Coronary artery (tissue), 2 donors: ENCODE data around the gene KRT27.

Experiments used
- DNase-seq: peaks from one replicate; pipeline ENCODE4 v3.0.0-alpha.2; 2017; ENCODE audit warnings: low spot score
- H3K27ac ChIP-seq, 2 donors: fragments of 200-600 bp; sonication (generic); one replicate each; pipeline ENCODE4 v1.5.1; 2016 to 2019
- H3K4me3 ChIP-seq: fragments of 200-600 bp; sonication (generic); 2 replicates; pipeline ENCODE4 v1.5.1; 2016; ENCODE audit warnings: mild to moderate bottlenecking, moderate library complexity
- CTCF ChIP-seq: fragments of 200-600 bp; sonication (generic); IDR thresholded peaks from one replicate; pipeline ENCODE4 v1.5.1; 2019; ENCODE audit warnings: antibody characterized with exemption

The KRT27 gene, protein sequence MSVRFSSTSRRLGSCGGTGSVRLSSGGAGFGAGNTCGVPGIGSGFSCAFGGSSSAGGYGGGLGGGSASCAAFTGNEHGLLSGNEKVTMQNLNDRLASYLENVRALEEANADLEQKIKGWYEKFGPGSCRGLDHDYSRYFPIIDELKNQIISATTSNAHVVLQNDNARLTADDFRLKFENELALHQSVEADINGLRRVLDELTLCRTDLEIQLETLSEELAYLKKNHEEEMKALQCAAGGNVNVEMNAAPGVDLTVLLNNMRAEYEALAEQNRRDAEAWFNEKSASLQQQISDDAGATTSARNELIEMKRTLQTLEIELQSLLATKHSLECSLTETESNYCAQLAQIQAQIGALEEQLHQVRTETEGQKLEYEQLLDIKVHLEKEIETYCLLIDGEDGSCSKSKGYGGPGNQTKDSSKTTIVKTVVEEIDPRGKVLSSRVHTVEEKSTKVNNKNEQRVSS

DNA sequence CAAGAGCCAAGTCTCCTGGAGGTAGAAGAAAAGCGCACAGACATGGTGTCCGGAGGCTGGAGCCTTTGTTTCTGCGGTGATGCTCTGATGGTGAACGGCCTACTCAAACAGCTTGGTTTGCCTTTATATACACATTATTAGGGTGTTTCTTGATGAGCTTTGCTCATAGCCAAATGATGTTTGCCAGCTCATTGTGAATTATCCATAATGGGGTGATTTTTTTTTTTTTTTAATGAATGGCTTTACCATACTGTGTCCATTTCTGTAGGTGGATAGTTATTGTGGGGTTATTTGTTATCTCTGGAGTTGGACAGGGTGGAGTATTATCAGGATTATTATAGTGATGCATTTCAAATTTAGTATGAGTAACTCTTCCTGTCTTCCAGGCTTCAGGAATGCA, at the start of gene KRT27:
Gene KRT27, minus strand, starts transcription at position 101 of the 400 bp plus-strand sequence. Its CDS starts 57 bp downstream, at position 44.
- Histone ChIP-seq H3K4me3 (no peak within 1 kb of the TSS), H3K27ac (no peak within 1 kb of the TSS)
- DNase-seq: no peak
- TF ChIP-seq CTCF: no peak

- no peak overlapping the region for H3K4me3 ChIP-seq
- no peak overlapping the region for H3K27ac ChIP-seq
- no peak for DNase-seq
- no peak for TF ChIP-seq CTCF
Measured at GRCh38 chr17:40830085-40830776, 47.9 kb upstream of the KRT27 start.

DNA sequence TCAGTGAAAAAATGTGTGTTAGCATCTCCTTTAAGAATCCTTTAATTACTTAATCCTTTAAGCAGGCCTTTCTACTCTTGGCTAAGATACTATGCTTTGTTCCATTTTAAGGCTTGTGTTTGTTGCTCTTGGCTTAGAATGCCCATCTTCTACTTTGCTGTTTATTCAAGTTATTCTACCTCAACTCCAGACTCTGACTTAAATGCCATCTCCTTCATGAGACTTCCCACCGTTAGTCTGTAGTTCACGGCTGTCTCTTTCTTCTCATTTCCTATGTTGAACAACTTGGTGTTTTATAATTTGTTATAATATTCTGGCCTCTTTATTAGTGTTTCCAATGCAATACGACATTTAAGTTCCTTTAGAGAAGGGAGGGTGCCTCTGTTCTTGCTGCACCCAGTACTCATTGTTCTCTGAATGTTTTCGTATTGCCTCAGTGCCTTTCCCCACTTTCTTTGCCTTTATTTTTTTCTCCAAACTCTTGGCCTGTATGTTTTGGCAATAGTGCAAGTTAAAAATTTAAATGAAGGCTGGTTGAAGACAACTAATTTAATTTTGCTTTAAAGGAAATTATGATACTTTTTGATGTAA, 46.2 kb upstream of the KRT27 start:
- no peak for TF ChIP-seq CTCF
- Histone ChIP-seq H3K4me3 (peak overlapping the region; percentile 13), H3K27ac (peak overlapping the region; percentile 57 to 80)
- DNase-seq: no peak

- H3K4me3 ChIP-seq: peak overlapping the region; percentile 13
- peak overlapping the region; percentile 57 to 80 for H3K27ac ChIP-seq
- TF ChIP-seq CTCF: no peak
- DNase-seq: no peak
Measured at GRCh38 chr17:40827746-40828453, 45.5 kb upstream of the KRT27 start.

- DNase-seq: no peak
- Histone ChIP-seq H3K27ac (no peak overlapping the region), H3K4me3 (no peak overlapping the region)
- TF ChIP-seq CTCF: no peak
Measured at GRCh38 chr17:40825599-40825998, 43.2 kb upstream of the KRT27 start.

GRCh38 chr17:40824015-40824832, 41.9 kb upstream of the KRT27 start:
- no peak for TF ChIP-seq CTCF
- H3K27ac ChIP-seq: no peak overlapping the region
- DNase-seq: no peak

More at GRCh38 chr17:40824015-40824832, 41.9 kb upstream of the KRT27 start:
- no peak overlapping the region for H3K4me3 ChIP-seq
